Cerebellar nuclear complex (tissue), 1 donor: Measurements from ENCODE around the gene CAMK2D.

ENCODE experiments used
- DNase-seq, 2 experiments: peaks; one replicate each; lab custom pipeline; 2025; lab: John Stamatoyannopoulos, UW

Gene CAMK2D

DNA sequence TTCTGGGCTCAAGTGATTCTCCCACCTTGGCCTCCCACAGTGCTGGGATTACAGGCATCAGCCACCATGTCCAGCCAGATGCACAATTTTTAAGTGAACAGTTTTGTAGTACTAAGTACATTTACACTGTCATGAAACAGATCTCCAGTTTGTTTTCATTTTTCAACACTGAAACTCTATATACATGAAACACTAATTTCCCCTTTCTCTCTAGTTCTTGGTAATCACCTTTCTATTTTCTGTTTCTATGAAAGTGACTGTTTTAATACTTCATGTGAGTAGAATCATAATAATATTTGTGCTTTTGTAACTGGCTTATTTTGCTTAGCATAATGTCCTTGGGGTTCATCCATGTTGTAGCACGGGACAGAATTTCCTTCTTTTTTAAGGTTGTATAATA, 237.4 kb downstream of the CAMK2D start:
- no peak for DNase-seq

- DNase-seq, result no peak
Observed at GRCh38 chr4:113522433-113522832, 239.1 kb downstream of the CAMK2D start.

- no peak for DNase-seq
Observed at GRCh38 chr4:113513382-113513781, 248.2 kb downstream of the CAMK2D start.

DNA sequence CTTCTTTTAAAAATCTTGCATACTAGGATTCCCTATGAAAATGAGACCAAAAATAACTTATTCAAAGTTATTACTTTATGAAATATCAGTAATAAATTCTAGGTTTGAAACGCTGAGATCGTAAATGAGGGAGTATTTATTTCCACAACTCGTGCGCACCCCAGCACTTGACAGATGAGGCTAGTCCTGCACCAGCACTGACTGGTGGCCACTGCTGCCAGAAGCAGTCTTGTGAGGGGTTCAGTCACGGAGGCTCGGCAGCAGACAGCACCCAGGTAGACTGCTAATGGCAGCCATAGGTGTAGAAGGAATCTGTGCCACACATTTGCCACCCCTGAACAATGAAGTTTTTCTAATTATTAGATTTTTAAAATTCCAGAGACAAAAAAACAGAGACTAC, 248.7 kb downstream of the CAMK2D start:
- no peak for DNase-seq

DNA sequence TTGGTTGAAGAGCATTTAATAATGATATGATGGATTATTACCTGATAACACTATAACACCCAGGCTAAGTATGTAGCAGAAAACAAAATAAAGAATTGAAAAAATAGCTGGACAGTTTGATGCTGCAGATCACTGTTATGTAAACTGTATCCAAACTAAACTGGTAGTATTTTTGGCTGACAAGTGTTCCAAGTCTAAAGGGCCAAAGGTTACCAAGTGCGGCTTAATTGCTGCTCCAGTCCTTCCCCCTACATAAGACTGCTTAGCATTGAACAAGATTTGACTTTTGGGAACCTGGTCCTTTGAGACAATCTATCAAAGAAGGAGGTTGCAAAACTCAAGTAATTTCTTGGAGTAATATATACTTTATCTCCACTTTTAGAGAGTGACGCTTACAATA, 249.6 kb downstream of the CAMK2D start:
- DNase-seq, result no peak

GRCh38 chr4:113509851-113510250, 251.7 kb downstream of the CAMK2D start:
- DNase-seq, result no peak

DNA sequence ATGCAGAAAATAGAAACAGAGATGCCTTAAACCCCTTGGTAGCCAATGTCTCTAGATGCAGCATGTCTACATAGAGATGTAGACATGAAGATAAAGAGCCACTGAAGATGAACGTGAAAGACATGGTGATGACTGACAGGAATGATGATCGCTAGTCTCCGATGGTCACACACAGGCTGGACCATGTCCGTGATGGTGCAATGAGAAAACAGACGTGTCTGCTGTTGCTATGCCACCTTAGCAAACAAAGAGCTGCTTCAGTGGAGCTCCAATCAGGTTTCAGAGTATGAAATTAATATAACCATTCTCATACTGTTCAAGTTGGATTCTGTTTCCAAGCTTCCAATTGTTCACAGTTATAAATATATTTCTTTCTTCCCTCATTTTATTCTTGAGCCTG, 256.5 kb downstream of the CAMK2D start:
- DNase-seq, result no peak

GRCh38 chr4:113504422-113504821, 257.1 kb downstream of the CAMK2D start:
- DNase-seq, result no peak

GRCh38 chr4:113503691-113504090, 257.8 kb downstream of the CAMK2D start:
- no peak for DNase-seq

DNA sequence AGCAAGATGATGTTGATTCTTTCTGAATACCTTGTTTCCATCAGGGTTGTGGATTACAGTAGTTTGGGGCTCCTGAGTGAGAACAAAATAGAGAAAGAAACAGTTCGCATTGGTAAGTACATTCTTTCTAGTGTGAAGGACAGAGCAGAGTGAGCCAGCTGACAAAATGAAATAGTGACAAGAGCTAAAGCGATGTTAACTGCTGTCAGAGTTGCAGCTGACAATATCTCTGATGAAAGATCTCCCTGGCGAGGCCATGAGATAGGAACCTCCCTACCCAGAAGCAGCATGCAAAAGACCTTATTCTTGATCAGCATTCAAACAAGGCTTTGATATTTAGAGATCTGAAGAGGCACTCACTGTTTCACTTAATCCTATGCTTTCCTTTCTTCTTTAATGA, 258.6 kb downstream of the CAMK2D start:
- DNase-seq, result no peak

GRCh38 chr4:113502476-113502875, 259.1 kb downstream of the CAMK2D start:
- DNase-seq, result no peak

- no peak for DNase-seq
Observed at GRCh38 chr4:113500424-113500823, 261.1 kb downstream of the CAMK2D start.

DNA sequence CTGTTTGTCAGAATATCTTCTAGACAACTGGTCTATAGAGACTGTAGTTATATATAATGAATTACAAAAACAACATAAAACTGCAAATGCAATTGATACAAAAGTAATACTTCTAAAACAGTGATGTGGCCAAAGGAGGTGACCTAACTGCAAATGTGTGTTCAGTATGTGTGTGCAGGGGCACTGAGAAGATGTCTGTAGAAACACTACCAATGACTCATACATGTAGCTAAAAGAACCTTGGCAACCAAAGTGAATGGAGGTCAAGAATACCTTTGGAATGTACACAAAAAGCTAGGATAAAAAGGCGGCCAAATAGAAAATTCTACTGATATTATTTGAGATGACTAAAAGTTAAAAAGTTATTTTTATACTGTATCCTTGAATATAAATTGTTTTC, 261.8 kb downstream of the CAMK2D start:
- no peak for DNase-seq

DNA sequence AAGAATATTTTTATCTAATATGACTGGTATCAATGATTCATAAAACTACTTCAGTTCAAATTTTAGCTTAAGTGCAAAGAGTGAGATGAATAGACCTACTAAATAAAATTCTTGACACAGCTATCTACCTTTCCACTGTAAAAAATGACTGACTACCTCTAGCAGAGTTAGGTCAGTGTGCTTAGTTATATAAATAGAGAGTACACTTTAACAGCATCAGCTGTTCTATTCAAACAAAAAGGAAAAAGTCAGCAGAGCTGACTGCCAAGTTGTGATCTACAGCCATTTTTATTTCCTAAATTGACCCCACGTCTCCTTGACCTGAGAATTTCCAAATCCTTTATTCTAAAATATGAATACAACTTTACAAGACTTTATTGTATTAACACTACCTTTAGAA, 262.4 kb downstream of the CAMK2D start:
- DNase-seq, result no peak

DNA sequence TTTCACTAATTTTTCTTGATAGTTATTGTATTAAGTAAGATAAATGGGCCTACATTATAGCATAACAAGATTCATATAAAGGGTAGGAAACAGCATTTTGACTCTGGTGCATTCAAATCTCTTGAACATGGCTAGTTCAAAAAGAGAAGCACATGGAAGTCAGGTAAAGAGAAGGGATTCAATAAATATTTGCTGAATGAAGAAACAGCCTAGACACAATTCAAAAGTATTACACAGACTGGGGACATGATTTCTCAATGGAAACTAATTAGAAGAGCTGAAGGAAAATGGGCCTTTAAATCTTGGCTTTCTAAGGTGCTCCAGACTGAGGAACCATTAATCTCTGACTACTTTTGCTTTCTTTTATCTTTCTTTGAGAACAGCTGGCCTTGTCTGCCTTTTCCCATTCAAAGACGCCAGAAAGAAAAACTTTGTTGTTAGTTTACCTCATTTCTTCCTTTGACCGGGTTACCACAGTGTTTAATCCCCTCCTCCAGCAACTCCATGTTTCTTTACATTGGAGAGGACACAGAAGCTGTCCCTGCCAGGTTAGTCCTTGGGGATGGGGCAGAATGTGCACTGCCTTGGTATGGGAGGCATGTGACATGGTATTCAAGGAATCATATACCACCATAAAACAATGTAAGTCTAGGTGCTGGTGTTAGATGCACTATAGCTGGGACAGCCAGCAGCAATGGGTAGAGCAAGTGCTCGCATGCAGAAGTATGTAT, 264.2 kb downstream of the CAMK2D start:
- DNase-seq, result no peak

- DNase-seq, result no peak
Observed at GRCh38 chr4:113496698-113497097, 264.8 kb downstream of the CAMK2D start.

DNA sequence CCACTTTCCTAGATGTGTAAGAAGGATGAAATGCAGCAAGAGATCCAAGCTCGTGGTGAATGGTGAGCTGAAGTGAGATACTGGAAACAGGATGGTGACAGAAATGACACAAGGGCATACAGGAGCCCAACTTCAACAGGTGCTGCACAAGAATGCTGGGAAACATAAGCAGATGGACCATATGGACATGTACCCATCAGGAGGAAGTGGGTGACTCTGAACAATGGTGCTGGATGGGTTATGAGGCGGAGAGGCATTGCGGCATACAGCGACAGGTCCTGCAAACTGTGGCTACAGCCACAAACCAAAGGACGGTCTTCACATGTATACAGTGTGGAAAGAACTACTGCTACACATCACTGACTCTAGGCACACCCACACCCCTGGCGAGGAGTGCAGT, 265.7 kb downstream of the CAMK2D start:
- DNase-seq, result no peak

GRCh38 chr4:113483131-113483530, 278.4 kb downstream of the CAMK2D start:
- DNase-seq, result no peak

DNA sequence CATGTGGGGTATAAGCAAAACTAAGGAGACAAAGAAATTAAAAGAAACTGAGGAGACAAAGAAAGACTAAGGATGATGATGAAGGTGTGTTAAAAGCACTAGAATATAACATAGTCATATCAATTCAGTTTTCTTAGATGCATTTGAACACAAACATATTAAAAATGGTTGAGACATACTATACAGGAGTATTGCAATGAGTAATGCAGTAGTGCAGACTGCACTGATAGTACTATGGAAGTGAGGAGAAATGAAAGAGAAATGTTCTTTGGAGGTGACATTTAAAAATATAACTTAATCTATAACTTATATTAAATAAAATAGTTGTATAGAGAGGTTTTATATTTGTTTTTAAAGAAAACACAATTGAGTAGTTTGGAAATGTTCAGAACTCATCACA, 279.2 kb downstream of the CAMK2D start:
- no peak for DNase-seq

DNA sequence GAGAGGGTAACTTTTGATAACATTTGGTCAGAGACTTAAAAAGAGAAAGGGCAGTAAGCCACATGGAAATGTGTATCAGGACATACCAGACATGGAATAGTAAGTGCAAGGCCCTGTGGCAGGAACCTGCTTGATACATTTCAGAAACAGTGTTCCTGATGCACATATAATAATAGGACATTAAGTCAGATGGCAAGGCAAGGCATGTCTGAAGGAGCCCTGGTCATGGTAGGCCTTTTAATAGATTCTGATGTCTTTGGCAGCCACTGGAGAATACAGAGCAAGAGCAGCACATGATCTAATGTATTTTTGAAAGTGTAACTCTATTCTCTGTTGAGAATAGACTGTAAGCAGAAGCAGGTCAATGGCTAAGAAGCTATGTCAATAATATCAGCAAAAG, 279.7 kb downstream of the CAMK2D start:
- DNase-seq, result no peak

- DNase-seq, result no peak
Observed at GRCh38 chr4:113480109-113480508, 281.4 kb downstream of the CAMK2D start.

DNA sequence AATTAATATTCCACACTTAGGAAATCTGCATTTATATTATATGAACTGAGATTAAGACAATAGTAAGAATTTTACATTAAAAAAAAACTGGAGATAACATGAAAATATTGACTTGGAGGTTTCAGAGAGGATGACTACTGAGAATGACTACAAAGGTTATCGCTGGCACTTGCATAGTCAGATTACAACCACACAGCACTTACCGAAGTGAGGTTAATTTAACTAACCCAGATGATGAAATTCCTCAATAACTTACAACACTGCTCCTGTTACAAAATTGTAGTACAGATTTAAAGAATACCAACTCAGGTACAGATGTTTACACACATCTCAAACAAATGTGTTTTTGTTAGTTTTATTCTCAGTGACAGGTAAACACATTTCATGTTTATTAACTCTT, 283.5 kb downstream of the CAMK2D start:
- DNase-seq, result no peak

- no peak for DNase-seq
Observed at GRCh38 chr4:113476800-113477199, 284.7 kb downstream of the CAMK2D start.

DNA sequence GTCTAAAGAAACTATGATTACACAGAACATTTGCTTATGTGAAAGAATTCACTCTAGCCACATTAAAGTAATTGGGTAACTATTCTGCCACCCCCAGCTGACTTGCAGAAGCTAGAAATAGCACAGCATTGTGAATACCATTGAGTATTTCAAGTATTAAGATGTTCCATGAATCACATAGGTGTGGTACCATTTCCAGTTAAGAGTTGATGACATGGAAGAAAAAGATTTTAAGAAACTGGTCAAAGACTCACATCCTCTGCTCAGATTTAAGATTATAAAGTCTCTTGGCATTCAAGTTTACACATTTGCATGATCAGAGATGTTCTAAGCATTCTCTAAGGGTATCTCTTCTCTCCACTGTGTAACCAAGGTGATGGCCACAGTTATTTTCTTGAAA, 287.5 kb downstream of the CAMK2D start:
- no peak for DNase-seq
